RWPE2 (cell line): ENCODE measurements around the gene PANX1.

Experiments
- ATAC-seq: fragments of 200-7000 bp; cut with Tn5 transposase; 3 replicates; pipeline ENCODE4 v1.9.1; 2021; ENCODE audit warnings: low read depth
- DNase-seq: peaks from one replicate; pipeline ENCODE4 v3.0.0-alpha.2; 2020; ENCODE audit warnings: low spot score
- H3K27ac ChIP-seq: fragments of 450-650 bp; 2 replicates; pipeline ENCODE4 v1.5.1; 2017; ENCODE audit warnings: mild to moderate bottlenecking; ENCODE audit not compliant: poor library complexity, severe bottlenecking
- H3K27me3 ChIP-seq: fragments of 250-450 bp; sonication (Bioruptor Pico); 2 replicates; pipeline ENCODE4 v1.5.1; 2021; ENCODE audit warnings: mild to moderate bottlenecking, moderate library complexity; ENCODE audit not compliant: insufficient read depth, poor library complexity, severe bottlenecking
- H3K36me3 ChIP-seq: fragments of 250-450 bp; sonication (Bioruptor Pico); 2 replicates; pipeline ENCODE4 v1.5.1; 2020; ENCODE audit warnings: low read depth, mild to moderate bottlenecking, moderate library complexity
- H3K4me1 ChIP-seq: fragments of 250-450 bp; sonication (Bioruptor Pico); 2 replicates; pipeline ENCODE4 v1.5.1; 2021; ENCODE audit warnings: mild to moderate bottlenecking, moderate library complexity; ENCODE audit not compliant: insufficient read depth, poor library complexity, severe bottlenecking
- H3K4me3 ChIP-seq: fragments of 250-450 bp; sonication (Bioruptor Pico); 2 replicates; pipeline ENCODE4 v1.5.1; 2021; ENCODE audit warnings: mild to moderate bottlenecking, moderate library complexity; ENCODE audit not compliant: severe bottlenecking
- H3K9me3 ChIP-seq: fragments of 250-450 bp; sonication (Bioruptor Pico); 2 replicates; pipeline ENCODE4 v1.5.1; 2021; ENCODE audit warnings: mild to moderate bottlenecking, moderate library complexity; ENCODE audit not compliant: severe bottlenecking
- TF ChIP-seq, protein P1 (sequence below): fragments of 450-650 bp; IDR thresholded peaks from one replicate; pipeline ENCODE4 v1.5.1; 2017; ENCODE audit warnings: mild to moderate bottlenecking, moderate library complexity; ENCODE audit not compliant: poor library complexity, severe bottlenecking

PANX1 gene

GRCh38 chr11:94212898-94213297 lies 84.3 kb downstream of the PANX1 start:
- Histone ChIP-seq H3K36me3 (no peaks in the 10 kb centered on the region), H3K4me3 (no peak overlapping the region), H3K4me1 (no peaks in the 10 kb centered on the region), H3K27ac (no peak overlapping the region), H3K27me3 (no peaks in the 10 kb centered on the region), H3K9me3 (no peaks in the 10 kb centered on the region)
- TF ChIP-seq, protein P1, sequence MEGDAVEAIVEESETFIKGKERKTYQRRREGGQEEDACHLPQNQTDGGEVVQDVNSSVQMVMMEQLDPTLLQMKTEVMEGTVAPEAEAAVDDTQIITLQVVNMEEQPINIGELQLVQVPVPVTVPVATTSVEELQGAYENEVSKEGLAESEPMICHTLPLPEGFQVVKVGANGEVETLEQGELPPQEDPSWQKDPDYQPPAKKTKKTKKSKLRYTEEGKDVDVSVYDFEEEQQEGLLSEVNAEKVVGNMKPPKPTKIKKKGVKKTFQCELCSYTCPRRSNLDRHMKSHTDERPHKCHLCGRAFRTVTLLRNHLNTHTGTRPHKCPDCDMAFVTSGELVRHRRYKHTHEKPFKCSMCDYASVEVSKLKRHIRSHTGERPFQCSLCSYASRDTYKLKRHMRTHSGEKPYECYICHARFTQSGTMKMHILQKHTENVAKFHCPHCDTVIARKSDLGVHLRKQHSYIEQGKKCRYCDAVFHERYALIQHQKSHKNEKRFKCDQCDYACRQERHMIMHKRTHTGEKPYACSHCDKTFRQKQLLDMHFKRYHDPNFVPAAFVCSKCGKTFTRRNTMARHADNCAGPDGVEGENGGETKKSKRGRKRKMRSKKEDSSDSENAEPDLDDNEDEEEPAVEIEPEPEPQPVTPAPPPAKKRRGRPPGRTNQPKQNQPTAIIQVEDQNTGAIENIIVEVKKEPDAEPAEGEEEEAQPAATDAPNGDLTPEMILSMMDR, result no peak
- ATAC-seq (no peak), DNase-seq (no peak)

- TF ChIP-seq, protein P1, result no peak
- Histone ChIP-seq H3K9me3 (no peaks in the 10 kb centered on the region), H3K4me1 (no peaks in the 10 kb centered on the region), H3K27me3 (no peaks in the 10 kb centered on the region), H3K27ac (no peak overlapping the region), H3K36me3 (no peaks in the 10 kb centered on the region), H3K4me3 (no peak overlapping the region)
- ATAC-seq, result no peak
- no peak for DNase-seq
Observed at GRCh38 chr11:94217705-94218104, 89.1 kb downstream of the PANX1 start.

- DNase-seq, result no peak
- no peak for ATAC-seq
Observed at GRCh38 chr11:94218372-94218771, 89.7 kb downstream of the PANX1 start.

GRCh38 chr11:94219771-94220170 lies 91.1 kb downstream of the PANX1 start:
- no peak for ATAC-seq
- Histone ChIP-seq H3K9me3 (no peaks in the 10 kb centered on the region), H3K4me3 (no peak overlapping the region), H3K27ac (no peak overlapping the region), H3K27me3 (no peaks in the 10 kb centered on the region), H3K36me3 (no peaks in the 10 kb centered on the region), H3K4me1 (no peaks in the 10 kb centered on the region)
- no peak for DNase-seq
- TF ChIP-seq, protein P1, result no peak

More at GRCh38 chr11:94218372-94218771, 89.7 kb downstream of the PANX1 start:
- Histone ChIP-seq H3K4me1 (no peaks in the 10 kb centered on the region), H3K9me3 (no peaks in the 10 kb centered on the region), H3K36me3 (no peaks in the 10 kb centered on the region), H3K27me3 (no peaks in the 10 kb centered on the region), H3K27ac (no peak overlapping the region), H3K4me3 (no peak overlapping the region)
- TF ChIP-seq, protein P1, result no peak

- no peaks in the 10 kb centered on the region for H3K9me3 ChIP-seq
- no peaks in the 10 kb centered on the region for H3K27me3 ChIP-seq
- no peak overlapping the region for H3K4me3 ChIP-seq
- TF ChIP-seq, protein P1, result no peak
- DNase-seq (no peak), ATAC-seq (no peak)
- no peak overlapping the region for H3K27ac ChIP-seq
- no peaks in the 10 kb centered on the region for H3K4me1 ChIP-seq
- H3K36me3 ChIP-seq, result no peaks in the 10 kb centered on the region
Observed at GRCh38 chr11:94224078-94224477, 95.4 kb downstream of the PANX1 start.
